Measurements from ENCODE around the gene PPP1CA.

The PPP1CA gene

GRCh38 chr11:67352546-67353316, 48.9 kb downstream of the PPP1CA start:
- H3K27ac ChIP-seq, result peak overlapping the region; percentile 69
- no peak for TF ChIP-seq CTCF (conservative IDR thresholded peaks at IDR 0.05; ENCODE audit: low read depth, low read length)
- H3K36me3 ChIP-seq (ENCODE audit: insufficient read depth), result no peaks in the 10 kb centered on the region
- peak overlapping the region; percentile 98 for H3K4me2 ChIP-seq
- H3K79me2 ChIP-seq (ENCODE audit: insufficient read depth, low read depth), result no peaks in the 10 kb centered on the region
- H3K27me3 ChIP-seq (ENCODE audit: insufficient read depth, low read depth), result no peaks in the 10 kb centered on the region
- peak overlapping the region; percentile 88 for H2AFZ ChIP-seq (ENCODE audit: low read depth)
- H3K4me1 ChIP-seq (ENCODE audit: low read depth, poor library complexity, severe bottlenecking), result peaks cover 50% of the 10 kb centered on the region
- H3K9ac ChIP-seq, result peak overlapping the region; percentile 59
- H4K20me1 ChIP-seq (ENCODE audit: insufficient read depth), result no peaks in the 10 kb centered on the region
- peak overlapping the region; percentile 62 for H3K4me3 ChIP-seq (IDR thresholded peaks at IDR 0.05; ENCODE audit: insufficient read depth, low read depth, low read length)

GRCh38 chr11:67351275-67352005, 50.2 kb downstream of the PPP1CA start:
- Histone ChIP-seq H3K36me3 (ENCODE audit: insufficient read depth) (no peaks in the 10 kb centered on the region), H3K27me3 (ENCODE audit: insufficient read depth, low read depth) (no peaks in the 10 kb centered on the region), H3K27ac (no peak overlapping the region), H3K9ac (no peak overlapping the region), H2AFZ (ENCODE audit: low read depth) (peak overlapping the region; percentile 10; the same call in 1 of the 2 replicates), H3K4me1 (ENCODE audit: low read depth, poor library complexity, severe bottlenecking) (peaks cover 41% of the 10 kb centered on the region), H3K4me3 (IDR thresholded peaks at IDR 0.05; ENCODE audit: insufficient read depth, low read depth, low read length) (no peak overlapping the region), H3K79me2 (ENCODE audit: insufficient read depth, low read depth) (no peaks in the 10 kb centered on the region), H3K4me2 (no peak overlapping the region; the same call in 1 of the 2 replicates), H4K20me1 (ENCODE audit: insufficient read depth) (no peaks in the 10 kb centered on the region)
- TF ChIP-seq CTCF (conservative IDR thresholded peaks at IDR 0.05; ENCODE audit: low read depth, low read length), result peak; percentile 80

- Histone ChIP-seq H3K79me2 (ENCODE audit: insufficient read depth, low read depth) (no peaks in the 10 kb centered on the region), H3K36me3 (ENCODE audit: insufficient read depth) (no peaks in the 10 kb centered on the region), H3K4me2 (no peak overlapping the region), H3K27ac (no peak overlapping the region), H2AFZ (ENCODE audit: low read depth) (no peak overlapping the region), H3K9ac (no peak overlapping the region), H3K4me3 (IDR thresholded peaks at IDR 0.05; ENCODE audit: insufficient read depth, low read depth, low read length) (no peak overlapping the region), H4K20me1 (ENCODE audit: insufficient read depth) (no peaks in the 10 kb centered on the region), H3K4me1 (ENCODE audit: low read depth, poor library complexity, severe bottlenecking) (peaks cover 30% of the 10 kb centered on the region), H3K27me3 (ENCODE audit: insufficient read depth, low read depth) (no peaks in the 10 kb centered on the region)
- TF ChIP-seq CTCF (conservative IDR thresholded peaks at IDR 0.05; ENCODE audit: low read depth, low read length), result no peak
These were observed 51.7 kb downstream of the PPP1CA start for GRCh38 chr11:67349928-67350465.

GRCh38 chr11:67349457-67349856, 52.2 kb downstream of the PPP1CA start:
- no peak for TF ChIP-seq CTCF (conservative IDR thresholded peaks at IDR 0.05; ENCODE audit: low read depth, low read length)
- Histone ChIP-seq H3K4me1 (ENCODE audit: low read depth, poor library complexity, severe bottlenecking) (peaks cover 24% of the 10 kb centered on the region), H3K4me3 (IDR thresholded peaks at IDR 0.05; ENCODE audit: insufficient read depth, low read depth, low read length) (no peak overlapping the region), H2AFZ (ENCODE audit: low read depth) (no peak overlapping the region), H4K20me1 (ENCODE audit: insufficient read depth) (no peaks in the 10 kb centered on the region), H3K27ac (no peak overlapping the region), H3K79me2 (ENCODE audit: insufficient read depth, low read depth) (no peaks in the 10 kb centered on the region), H3K9ac (no peak overlapping the region), H3K4me2 (no peak overlapping the region), H3K27me3 (ENCODE audit: insufficient read depth, low read depth) (no peaks in the 10 kb centered on the region), H3K36me3 (ENCODE audit: insufficient read depth) (no peaks in the 10 kb centered on the region)
